Stimulated activated naive B cell treated with anti-CD40 and anti-IgM and Interleukin-4, amounts not matched to agents 10 μg/mL and 1 μg/mL and 100 μg/mL, for 72 hours (primary cell): ENCODE measurements around the gene TMEM185A.
"Not testable (repeated sequence)": the region's sequence is repeated elsewhere in the genome, so short reads cannot be mapped to it uniquely, and the experiment has no call there.

Source experiments
- ATAC-seq, 2 donors: fragments of 150-1000 bp; cut with Tn5 transposase; replicated peaks; 2 replicates each; pipeline ENCODE4 v1.10.0; 2021; ENCODE audit warnings: moderate library complexity in 1 of 2
- DNase-seq: peaks from one replicate; pipeline ENCODE4 v3.0.0; 2021
- H3K27ac Mint-ChIP-seq: one replicate; pipeline ENCODE4 v1.8.0; 2022; ENCODE audit warnings: mild to moderate bottlenecking, mixed read lengths
- H3K27me3 Mint-ChIP-seq, 2 donors: one replicate each; pipeline ENCODE4 v1.8.0; 2022; ENCODE audit warnings: mixed read lengths in 2 of 2
- H3K36me3 Mint-ChIP-seq, 2 donors: one replicate each; pipeline ENCODE4 v1.8.0; 2022; ENCODE audit warnings: mixed read lengths in 2 of 2, mild to moderate bottlenecking in 1 of 2
- H3K4me1 Mint-ChIP-seq, 2 donors: one replicate each; pipeline ENCODE4 v1.8.0; 2022; ENCODE audit warnings: mixed read lengths in 2 of 2, mild to moderate bottlenecking in 1 of 2
- H3K4me3 Mint-ChIP-seq, 2 donors: one replicate each; pipeline ENCODE4 v1.8.0; 2022; ENCODE audit warnings: mild to moderate bottlenecking in 2 of 2, mixed read lengths in 2 of 2, moderate library complexity in 1 of 2
- H3K9me3 Mint-ChIP-seq, 2 donors: one replicate each; pipeline ENCODE4 v1.8.0; 2022; ENCODE audit warnings: mixed read lengths in 2 of 2, mild to moderate bottlenecking in 1 of 2

Gene TMEM185A

GRCh38 chrX:149551939-149552248 lies 79.7 kb downstream of the TMEM185A start:
- not testable (repeated sequence) for ATAC-seq, H3K27me3 Mint-ChIP-seq, H3K4me1 Mint-ChIP-seq, DNase-seq, H3K27ac Mint-ChIP-seq, H3K4me3 Mint-ChIP-seq, H3K36me3 Mint-ChIP-seq, H3K9me3 Mint-ChIP-seq

GRCh38 chrX:149551245-149551938 lies 80.2 kb downstream of the TMEM185A start:
- H3K9me3 Mint-ChIP-seq, H3K27me3 Mint-ChIP-seq: not testable (repeated sequence)
- ATAC-seq = peak; percentile 74 to 81

GRCh38 chrX:149550454-149550853 lies 81.1 kb downstream of the TMEM185A start:
- H3K4me1 Mint-ChIP-seq, H3K27ac Mint-ChIP-seq, H3K36me3 Mint-ChIP-seq, H3K4me3 Mint-ChIP-seq, ATAC-seq, H3K9me3 Mint-ChIP-seq, H3K27me3 Mint-ChIP-seq, DNase-seq: not testable (repeated sequence)

More at GRCh38 chrX:149551245-149551938, 80.2 kb downstream of the TMEM185A start:
- not testable (repeated sequence) for H3K4me3 Mint-ChIP-seq, H3K27ac Mint-ChIP-seq, H3K4me1 Mint-ChIP-seq, DNase-seq, H3K36me3 Mint-ChIP-seq

GRCh38 chrX:149549701-149550100 lies 81.9 kb downstream of the TMEM185A start, which contains the start of gene HSFX3:
Gene HSFX3 (minus strand): TSS chrX:149549924. CDS start chrX:149549852, 72 bp downstream.
- not testable (repeated sequence) for H3K4me3 Mint-ChIP-seq, H3K27ac Mint-ChIP-seq, H3K9me3 Mint-ChIP-seq, H3K4me1 Mint-ChIP-seq, ATAC-seq, H3K27me3 Mint-ChIP-seq, DNase-seq, H3K36me3 Mint-ChIP-seq

GRCh38 chrX:149547782-149548181 lies 83.8 kb downstream of the TMEM185A start:
- not testable (repeated sequence) for H3K27me3 Mint-ChIP-seq, H3K36me3 Mint-ChIP-seq, H3K4me1 Mint-ChIP-seq, H3K27ac Mint-ChIP-seq, H3K4me3 Mint-ChIP-seq, DNase-seq, H3K9me3 Mint-ChIP-seq, ATAC-seq

GRCh38 chrX:149546962-149547361 lies 84.6 kb downstream of the TMEM185A start:
- not testable (repeated sequence) for H3K27me3 Mint-ChIP-seq, H3K9me3 Mint-ChIP-seq, ATAC-seq, DNase-seq, H3K4me1 Mint-ChIP-seq, H3K4me3 Mint-ChIP-seq, H3K36me3 Mint-ChIP-seq, H3K27ac Mint-ChIP-seq
